Heart left ventricle (tissue), 16 donors: Measurements from ENCODE around the gene BLOC1S4. TPM values are rescaled to one million over a fixed set of nuclear protein-coding genes. Genes with fewer than 3 reads are reported as not detected.

Experiments used
- ATAC-seq, 4 donors: fragments of 200-7000 bp; cut with Tn5 transposase; one replicate each; pipeline ENCODE4 v1.9.1; 2020 to 2022; ENCODE audit warnings: moderate library complexity in 4 of 4, mild to moderate bottlenecking in 3 of 4, moderate number of reproducible peaks in 1 of 4
- DNase-seq, 5 donors: peaks; one replicate each; pipeline ENCODE4 v3.0.0-alpha.2; 2020
- H3K27ac ChIP-seq, 12 donors: fragments of 200-600 bp; sonication (generic) in 4 of 12; one replicate each; pipeline versions ENCODE4 v1.5.0 to v1.8.0; 2016 to 2022; ENCODE audit warnings: mild to moderate bottlenecking in 2 of 12
- H3K27me3 ChIP-seq, 9 donors: fragments of 200-600 bp; sonication (generic) in 2 of 9; one replicate each; pipeline versions ENCODE4 v1.5.1 to v1.8.0; 2016 to 2022; ENCODE audit warnings: mild to moderate bottlenecking in 3 of 9
- H3K36me3 ChIP-seq, 9 donors: fragments of 200-600 bp; sonication (generic) in 2 of 9; one replicate each; pipeline versions ENCODE4 v1.5.0 to v1.8.0; 2018 to 2022; ENCODE audit warnings: mild to moderate bottlenecking in 2 of 9
- H3K4me1 ChIP-seq, 12 donors: fragments of 200-600 bp; sonication (generic) in 4 of 12; one replicate each; pipeline versions ENCODE4 v1.5.0 to v1.8.0; 2016 to 2022; ENCODE audit warnings: mild to moderate bottlenecking in 3 of 12
- H3K4me3 ChIP-seq, 12 donors: fragments of 200-600 bp; sonication (generic) in 4 of 12; one replicate each; pipeline versions ENCODE4 v1.5.0 to v1.8.0; 2017 to 2022; ENCODE audit warnings: mild to moderate bottlenecking in 9 of 12, moderate library complexity in 4 of 12
- H3K9me3 ChIP-seq, 12 donors: fragments of 200-600 bp; sonication (generic) in 4 of 12; one replicate each; pipeline versions ENCODE4 v1.5.0 to v1.8.0; 2016 to 2022; ENCODE audit warnings: mild to moderate bottlenecking in 1 of 12
- CTCF ChIP-seq, 12 donors: fragments of 200-600 bp; sonication (generic) in 4 of 12; IDR thresholded peaks; one replicate each; pipeline versions ENCODE4 v1.5.0 to v1.8.0; 2018 to 2022; ENCODE audit warnings: antibody characterized with exemption in 12 of 12, mild to moderate bottlenecking in 5 of 12
- POLR2A ChIP-seq, 2 donors: fragments of 450-650 bp; IDR thresholded peaks; one replicate each; pipeline ENCODE4 v1.6.1; 2017; ENCODE audit warnings: antibody characterized with exemption in 2 of 2, mild to moderate bottlenecking in 2 of 2, moderate library complexity in 2 of 2
- WGBS, 4 donors: extraction: QIAGEN DNeasy Blood & Tissue Kit in 2 of 4; methylation state at CpG; one replicate each; pipeline versions ENCODE4 v1.1.5 to v1.1.7; 2013 to 2018; 5-methylcytosine and 5-hydroxymethylcytosine counted together
- intact Hi-C, 10 donors: fragments of 100-400 bp; cut with DNase I; formaldehyde crosslinking; loops; one replicate each; pipeline versions ENCODE4 v1.11.1 to v1.14.2; 2022
- polyA plus RNA-seq, 2 donors: library from polyadenylated mRNA; stranded (reverse); fragments of 200-250 nt; gene quantifications; one replicate each; pipeline ENCODE4 v1.2.3, GENCODE V29; 2013
- total RNA-seq, 9 donors: library from RNA; depleted of rRNA in 2 of 9; stranded (reverse); fragments of >200 nt in 2 of 9; fragmentation: NEBNext Ultra II Directional in 3 of 9; extraction: Animal tissue kit (Norgen Biotek cat#: 25700) in 3 of 9; gene quantifications; one replicate each; pipeline versions ENCODE4 v1.1.0 to v1.2.4, GENCODE V29; 2016 to 2023
- donor health status: ischemic (EF 13 %, LVEDD 7.1; RV severe dilation, severe dysfunction).
- donor health status: healthy with polysubstance abuse.
- donor health status: DM: no; HTN: yes; CAD: no.
- donor health status: DM: no; HTN: no; CAD: no.
- donor health status: ischemic (EF 25% LVEDD 6.9; RV normal size, moderate dysfunction).
- donor health status: ischemic (EF 25% LVEDD 5.7; RV mildly dilated, moderate dysfunction).
- donor health status: healthy.
- donor health status: DM: yes; HTN: yes; CAD: no.
- donor health status: ischemic (EF 35%, LVEDD 5.7; RV mildly dilated, moderate dysfunction).
- donor health status: nonischemic (EF 11% LVEDD 7.7; RV severe dilation, severe dysfunction).
- donor health status: DM: yes; HTN: yes; CAD: no.
- donor health status: PGD.
- donor health status: ischemic (EF 29% LVEDD 5.4; RV normal size, mild dysfunction).
- donor health status: nonischemic (EF 23%, LVEDD 6.1; RV moderate dilation, normal function).

BLOC1S4 gene
- total and polyA plus RNA-seq, 11 donors, result 4.4 to 14.1 (median 7.3) TPM

GRCh38 chr4:6760865-6761264, 44.9 kb downstream of the BLOC1S4 start:
- Histone ChIP-seq H3K4me3 (no peak overlapping the region), H3K27ac (no peak overlapping the region), H3K9me3 (no peaks in the 10 kb centered on the region), H3K4me1 (no peaks in the 10 kb centered on the region), H3K36me3 (no peaks in the 10 kb centered on the region), H3K27me3 (no peaks in the 10 kb centered on the region)
- TF ChIP-seq POLR2A (IDR thresholded peaks at IDR 0.05), result no peak
- TF ChIP-seq CTCF (IDR thresholded peaks at IDR 0.05), result no peak
- intact Hi-C loops, result no loop called here
- DNase-seq, result no peak
- 88 to 93% (median 90%) methylated on average over 9 of the region's 9 CpGs for WGBS, 4 donors
- no peak for ATAC-seq

- no peak overlapping the region for H3K4me3 ChIP-seq
- no peaks in the 10 kb centered on the region for H3K36me3 ChIP-seq
- ATAC-seq (no peak), DNase-seq (no peak)
- 78 to 85% (median 81%) methylated on average over 28 to 35 of the region's 35 CpGs for WGBS, 4 donors
- no peaks in the 10 kb centered on the region for H3K27me3 ChIP-seq
- intact Hi-C loops, result no loop called here
- no peaks in the 10 kb centered on the region for H3K4me1 ChIP-seq
- H3K27ac ChIP-seq, result no peak overlapping the region
- TF ChIP-seq CTCF (IDR thresholded peaks at IDR 0.05), result no peak
- no peak for TF ChIP-seq POLR2A (IDR thresholded peaks at IDR 0.05)
- H3K9me3 ChIP-seq, result no peaks in the 10 kb centered on the region
These were observed 46.0 kb downstream of the BLOC1S4 start for GRCh38 chr4:6761649-6762615.

GRCh38 chr4:6763330-6763851, 47.4 kb downstream of the BLOC1S4 start:
- 72 to 83% (median 75%) methylated on average over 16 of the region's 16 CpGs for WGBS, 4 donors
- Histone ChIP-seq H3K4me1 (peaks cover 0 to 12% (median 5%) of the 10 kb centered on the region in 12 donors), H3K36me3 (no peaks in the 10 kb centered on the region), H3K4me3 (no peak overlapping the region), H3K27me3 (no peaks in the 10 kb centered on the region), H3K27ac (no peak overlapping the region), H3K9me3 (no peaks in the 10 kb centered on the region)
- TF ChIP-seq CTCF (IDR thresholded peaks at IDR 0.05), result no peak
- no peak for TF ChIP-seq POLR2A (IDR thresholded peaks at IDR 0.05)
- ATAC-seq, result no peak
- intact Hi-C loops, result no loop called here
- DNase-seq, result no peak

- no peak overlapping the region for H3K4me3 ChIP-seq
These were observed 49.1 kb downstream of the BLOC1S4 start for GRCh38 chr4:6764976-6765620.

More at GRCh38 chr4:6764976-6765620, 49.1 kb downstream of the BLOC1S4 start:
- Histone ChIP-seq H3K4me1 (peaks cover 0 to 25% (median 15%) of the 10 kb centered on the region in 12 donors), H3K27ac (no peak overlapping the region), H3K27me3 (no peaks in the 10 kb centered on the region), H3K9me3 (no peaks in the 10 kb centered on the region), H3K36me3 (no peaks in the 10 kb centered on the region)
- DNase-seq (no peak), ATAC-seq (no peak)
- WGBS, 4 donors, result 74 to 79% (median 76%) methylated on average over 11 of the region's 11 CpGs
- TF ChIP-seq POLR2A (IDR thresholded peaks at IDR 0.05) (no peak), CTCF (IDR thresholded peaks at IDR 0.05) (no peak)
- intact Hi-C loops, result loop anchor here in 2 of 10 donors (5.0 kb wide), 1 partner anchor 38 kb away; no protein-coding TSS in a partner anchor
